UCSD-AML1 (cell line): ENCODE results near the gene RIPK3.
"Not testable (repeated sequence)": the region's sequence is repeated elsewhere in the genome, so short reads cannot be mapped to it uniquely, and the experiment has no call there.

Experiments used
- DNase-seq: peaks from one replicate; lab custom pipeline; 2025; ENCODE audit not compliant: unreplicated experiment; lab: John Stamatoyannopoulos, UW

The RIPK3 gene

GRCh38 chr14:24369907-24370687 lies 30.3 kb upstream of the RIPK3 start:
- no peak for DNase-seq

- no peak for DNase-seq
These were observed 29.7 kb upstream of the RIPK3 start for GRCh38 chr14:24369463-24369862.

GRCh38 chr14:24368562-24369252 lies 28.9 kb upstream of the RIPK3 start:
- DNase-seq, result no peak

- DNase-seq, result no peak
These were observed 28.4 kb upstream of the RIPK3 start for GRCh38 chr14:24368212-24368561.

- DNase-seq, result no peak
These were observed 27.9 kb upstream of the RIPK3 start, which contains the start of gene NFATC4 for GRCh38 chr14:24367514-24368211. TSS of gene NFATC4 (plus strand) at chr14:24368184. CDS start at chr14:24368341, 157 bp downstream.

- DNase-seq, result no peak
These were observed 27.1 kb upstream of the RIPK3 start for GRCh38 chr14:24366721-24367513.

- DNase-seq, result no peak
These were observed 26.6 kb upstream of the RIPK3 start for GRCh38 chr14:24366413-24366720.

GRCh38 chr14:24365600-24366412 lies 26.0 kb upstream of the RIPK3 start:
- DNase-seq, result peak; percentile 93

GRCh38 chr14:24364841-24365240 lies 25.1 kb upstream of the RIPK3 start:
- DNase-seq, result no peak

- no peak for DNase-seq
These were observed 23.6 kb upstream of the RIPK3 start for GRCh38 chr14:24363401-24363800.

GRCh38 chr14:24362241-24362960 lies 22.6 kb upstream of the RIPK3 start:
- no peak for DNase-seq

GRCh38 chr14:24361326-24361725 lies 21.5 kb upstream of the RIPK3 start:
- no peak for DNase-seq

- no peak for DNase-seq
These were observed 20.5 kb upstream of the RIPK3 start for GRCh38 chr14:24360281-24360680.

- no peak for DNase-seq
These were observed 16.4 kb upstream of the RIPK3 start for GRCh38 chr14:24356208-24356607.

- DNase-seq, result no peak
These were observed 15.2 kb upstream of the RIPK3 start for GRCh38 chr14:24355009-24355408.

GRCh38 chr14:24354482-24354825 lies 14.7 kb upstream of the RIPK3 start:
- not testable (repeated sequence) for DNase-seq

- DNase-seq, result no peak
These were observed 14.0 kb upstream of the RIPK3 start for GRCh38 chr14:24353559-24354481.

GRCh38 chr14:24351517-24351916 lies 11.7 kb upstream of the RIPK3 start:
- no peak for DNase-seq

- no peak for DNase-seq
These were observed 10.0 kb upstream of the RIPK3 start for GRCh38 chr14:24349742-24350141.
